Non-pigmented ciliary epithelial cell (primary cell): ENCODE measurements around the gene TENM4.

ENCODE experiments used
- DNase-seq: peaks from one replicate; pipeline ENCODE4 v3.0.0-alpha.2; 2010; ENCODE audit warnings: low read depth

TENM4 gene

GRCh38 chr11:79418241-79418640, 22.6 kb downstream of the TENM4 start:
- no peak for DNase-seq

DNA sequence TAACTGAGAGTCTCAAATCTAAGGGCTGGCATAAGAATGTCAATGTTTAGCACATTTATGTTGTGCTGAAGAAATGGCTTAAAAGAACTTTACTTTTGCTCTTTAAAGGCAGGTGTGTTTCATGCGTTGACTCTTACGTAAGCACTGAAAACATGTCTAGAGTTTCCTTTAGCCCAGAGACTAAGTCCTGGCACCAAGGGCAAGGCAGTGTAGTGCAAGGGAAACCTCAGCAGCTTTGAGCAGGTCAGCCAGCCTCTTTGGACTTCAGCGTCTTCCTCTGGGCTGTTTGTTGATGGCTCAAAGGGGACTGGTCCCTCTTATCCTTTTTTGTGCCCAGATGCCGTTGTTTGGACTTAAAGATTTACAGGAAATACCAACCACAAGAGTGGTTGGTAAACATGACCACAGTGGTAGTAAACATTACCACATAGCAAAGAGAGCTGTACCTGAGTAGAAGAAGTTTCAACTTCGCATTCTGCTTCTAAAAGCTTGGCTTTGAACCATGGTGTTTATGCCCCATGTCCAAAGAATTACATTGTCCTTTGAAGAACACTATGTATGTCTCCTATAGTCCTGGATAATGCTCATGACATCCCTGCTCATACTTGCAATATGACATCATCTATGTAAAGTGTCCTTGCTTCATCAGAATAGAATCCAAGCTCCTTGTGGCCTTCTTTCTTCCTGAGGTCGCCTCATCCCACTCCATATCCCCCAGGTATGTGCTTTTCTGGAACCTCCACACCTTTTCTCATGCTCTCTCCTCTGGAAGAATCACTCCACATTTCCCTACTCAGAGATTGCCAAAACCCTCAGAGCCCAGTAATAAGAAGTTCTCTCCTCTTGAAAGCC, 23.5 kb downstream of the TENM4 start:
- no peak for DNase-seq

DNA sequence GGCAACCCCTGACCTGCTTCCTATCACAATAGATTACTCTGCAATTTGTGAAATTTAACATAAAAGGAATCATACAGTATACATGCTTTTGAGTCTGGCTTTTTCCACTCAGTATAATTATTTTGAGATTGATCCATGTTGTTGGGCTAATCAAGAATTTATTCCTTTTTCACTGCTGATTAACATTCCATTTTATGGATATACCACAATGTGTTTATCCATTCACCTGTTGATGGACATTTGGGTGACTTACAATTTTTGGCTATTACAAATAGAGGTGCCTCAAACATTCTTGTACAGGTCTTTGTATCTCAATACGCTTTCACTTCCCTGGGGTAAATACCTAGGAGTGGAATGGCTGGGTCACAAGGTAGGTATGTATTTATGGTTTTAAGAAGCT, 24.9 kb downstream of the TENM4 start:
- DNase-seq: no peak

- DNase-seq: no peak
Measured at GRCh38 chr11:79415411-79415810, 25.4 kb downstream of the TENM4 start.

GRCh38 chr11:79414644-79415317, 26.0 kb downstream of the TENM4 start:
- no peak for DNase-seq

DNA sequence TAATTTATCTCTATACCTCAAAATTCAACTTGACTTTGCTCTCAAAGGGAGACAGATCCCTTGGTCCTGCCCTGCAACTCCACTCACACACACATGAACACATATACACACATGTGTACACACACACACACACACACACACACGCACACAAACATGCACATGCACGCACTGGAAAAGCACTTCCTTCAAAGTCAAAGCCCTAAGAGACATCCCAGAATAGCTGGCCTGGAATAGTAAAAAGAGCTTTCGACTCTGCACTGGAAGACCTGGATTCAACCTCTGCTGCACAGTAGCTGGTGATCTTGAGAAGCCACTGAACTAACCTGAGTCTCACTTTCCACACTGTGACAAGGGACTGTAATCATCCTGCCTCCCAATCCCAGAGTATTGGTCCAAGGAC, 26.8 kb downstream of the TENM4 start:
- DNase-seq: no peak

- no peak for DNase-seq
Measured at GRCh38 chr11:79413268-79413667, 27.6 kb downstream of the TENM4 start.

GRCh38 chr11:79412761-79413160, 28.1 kb downstream of the TENM4 start:
- no peak for DNase-seq

GRCh38 chr11:79409330-79409729, 31.5 kb downstream of the TENM4 start:
- DNase-seq: no peak

DNA sequence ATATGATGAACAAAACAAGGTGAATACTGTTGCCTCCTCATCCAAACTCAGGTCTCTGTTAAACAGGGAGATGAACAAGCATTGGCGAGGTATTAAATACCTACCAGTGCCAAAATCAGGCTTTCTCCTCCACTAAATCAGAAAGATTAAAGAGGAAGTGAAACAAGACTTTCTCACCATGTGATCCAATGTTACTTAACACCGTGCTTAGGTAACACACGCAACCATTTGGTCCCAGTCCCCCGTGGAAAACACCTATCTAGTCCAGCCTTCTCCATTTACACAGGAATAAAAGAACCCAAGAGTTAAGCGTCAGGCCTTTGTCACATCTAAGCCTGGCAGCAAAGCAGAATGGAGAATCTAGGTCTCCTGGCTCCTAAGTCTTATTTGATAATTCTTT, 34.5 kb downstream of the TENM4 start:
- no peak for DNase-seq

DNA sequence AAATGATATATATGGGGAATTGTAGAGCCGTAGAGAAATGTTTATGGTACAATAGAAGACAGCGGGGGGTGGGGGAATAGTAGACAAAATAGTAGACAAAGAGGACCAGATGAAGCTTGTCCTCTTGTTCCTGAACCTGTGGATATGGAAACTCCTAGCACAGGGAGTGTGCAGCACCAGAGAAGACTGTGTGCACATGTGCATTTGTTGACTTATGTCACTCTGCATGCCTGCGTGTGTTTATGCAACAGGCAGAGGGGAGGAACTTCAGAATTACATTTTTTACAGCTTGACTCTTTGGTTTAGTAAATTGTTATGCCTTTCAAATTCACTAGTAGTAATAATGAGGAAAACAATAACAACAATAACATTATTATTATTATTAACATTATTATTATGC, 36.0 kb downstream of the TENM4 start:
- DNase-seq: no peak

GRCh38 chr11:79404325-79404724, 36.5 kb downstream of the TENM4 start:
- DNase-seq: no peak

DNA sequence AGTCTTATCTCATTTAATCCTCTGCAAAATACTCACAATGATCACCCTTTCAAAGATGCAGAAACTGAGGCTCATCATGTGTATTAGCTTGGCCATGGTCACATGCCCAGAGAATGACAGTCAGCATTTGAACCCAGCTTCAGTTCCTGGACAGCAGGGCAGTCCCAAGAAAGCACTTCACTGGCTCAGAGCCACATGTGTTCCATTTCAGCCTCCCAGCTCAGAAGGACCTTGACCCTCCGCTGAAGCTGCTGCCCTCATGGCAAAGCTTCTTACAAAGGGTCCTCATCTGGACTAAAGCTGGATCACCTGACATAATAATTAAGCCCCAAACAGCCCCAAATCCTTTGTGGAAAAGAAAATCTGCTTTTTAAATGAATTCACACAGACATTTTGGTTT, 37.0 kb downstream of the TENM4 start:
- no peak for DNase-seq

GRCh38 chr11:79402912-79403311, 37.9 kb downstream of the TENM4 start:
- DNase-seq: no peak

- no peak for DNase-seq
Measured at GRCh38 chr11:79400717-79401330, 40.0 kb downstream of the TENM4 start.

DNA sequence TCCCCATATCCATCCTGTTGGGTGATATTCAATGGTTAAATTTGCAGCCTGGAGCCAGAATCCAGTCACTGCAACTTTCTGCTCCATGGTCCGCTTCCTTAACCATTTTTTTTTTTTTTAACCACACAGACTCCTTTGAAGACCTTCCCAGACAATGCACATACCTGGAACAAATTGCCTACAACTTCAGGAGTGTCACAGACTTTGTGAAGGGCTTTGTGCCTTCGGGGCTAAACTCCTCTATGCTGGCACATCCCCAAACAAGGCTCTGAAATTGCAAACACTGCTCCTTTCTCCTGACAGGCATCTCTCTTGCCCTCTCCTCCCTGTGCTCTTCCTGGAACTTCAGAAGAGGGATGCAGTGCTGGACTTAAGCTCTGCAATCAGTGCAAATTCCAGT, 40.6 kb downstream of the TENM4 start:
- DNase-seq: no peak

- no peak for DNase-seq
Measured at GRCh38 chr11:79397252-79397651, 43.6 kb downstream of the TENM4 start.

DNA sequence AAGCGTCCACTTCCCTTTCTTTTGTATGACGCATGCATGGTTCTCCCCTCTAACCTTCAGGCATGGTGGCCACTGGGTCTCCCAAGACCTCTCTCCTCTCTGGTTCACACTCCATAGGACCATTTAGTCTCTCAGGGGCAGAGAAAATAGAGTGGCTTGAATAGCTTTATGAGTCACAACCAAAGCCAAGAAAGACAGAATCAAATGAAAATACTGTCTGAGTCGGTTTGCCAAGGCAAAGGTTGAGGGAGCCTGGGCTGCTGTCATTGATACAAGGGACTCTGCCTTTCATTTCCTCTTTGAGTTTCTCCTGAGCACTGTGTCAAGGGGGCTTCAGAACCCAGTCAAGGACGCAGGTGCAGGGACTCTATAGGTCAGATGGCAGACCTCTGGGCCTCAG, 44.2 kb downstream of the TENM4 start:
- no peak for DNase-seq

GRCh38 chr11:79396001-79396400, 44.8 kb downstream of the TENM4 start:
- DNase-seq: no peak

- DNase-seq: no peak
Measured at GRCh38 chr11:79393362-79394043, 47.3 kb downstream of the TENM4 start.

DNA sequence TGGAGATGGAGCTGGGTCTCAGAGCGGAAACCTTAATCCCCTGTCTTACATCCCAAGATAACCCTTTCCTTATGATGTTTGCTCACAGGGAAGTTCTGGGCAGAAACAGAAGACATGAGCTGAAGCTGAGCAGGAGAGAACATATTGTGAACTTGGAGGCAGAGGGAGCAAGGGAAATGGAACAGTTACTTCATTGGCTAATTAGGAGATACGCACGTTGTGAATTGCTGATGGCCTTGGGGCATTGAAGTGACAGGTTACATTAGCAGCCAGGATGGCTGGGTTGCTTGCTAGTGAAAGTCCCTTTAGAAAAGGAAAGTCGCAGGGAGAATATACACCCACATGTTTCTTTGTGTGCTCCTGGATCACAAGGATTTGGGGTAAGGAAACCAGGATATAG, 48.7 kb downstream of the TENM4 start:
- no peak for DNase-seq

DNA sequence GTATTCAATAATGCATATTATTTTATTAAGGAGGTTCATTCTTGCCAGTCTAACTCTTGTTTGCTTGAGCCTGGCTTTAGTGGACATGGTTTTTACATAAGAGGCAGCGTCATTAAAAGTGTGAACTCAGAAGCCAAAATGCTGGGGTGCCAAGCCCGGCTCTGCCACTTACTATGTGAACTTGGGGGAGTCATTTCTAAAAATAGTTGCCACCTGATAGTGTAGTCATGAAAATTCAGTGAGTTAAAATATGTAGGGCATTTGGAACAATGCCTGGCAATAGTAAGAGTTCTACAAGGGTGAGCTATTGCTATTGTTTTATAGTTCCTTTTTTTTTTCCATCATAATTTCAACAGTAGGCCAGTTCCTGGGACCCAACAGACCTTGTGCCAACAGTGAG, 49.9 kb downstream of the TENM4 start:
- DNase-seq: no peak

DNA sequence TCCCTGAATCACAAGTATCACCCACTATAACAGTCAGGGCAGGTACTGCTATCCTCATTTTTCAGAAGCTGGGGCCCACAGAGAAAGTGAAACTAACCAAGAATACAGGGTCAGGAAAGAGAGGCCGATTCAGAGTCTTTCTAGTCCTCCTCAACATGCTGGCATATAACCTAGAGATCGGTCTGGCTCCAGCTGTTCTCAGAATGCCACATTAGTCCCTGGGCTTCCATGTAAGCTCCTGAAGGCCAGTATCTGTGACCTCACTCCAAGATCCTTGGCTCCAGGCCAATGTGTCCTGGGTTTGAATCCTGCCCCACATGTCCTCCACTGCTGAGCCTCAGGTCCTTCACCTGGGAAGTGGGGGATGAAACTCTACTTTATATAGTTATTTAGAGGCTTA, 50.4 kb downstream of the TENM4 start:
- DNase-seq: no peak
